Natural killer cell (primary cell): ENCODE measurements around the gene FMO1. TPM values are rescaled to one million over a fixed set of nuclear protein-coding genes. Genes with fewer than 3 reads are reported as not detected.

Source experiments
- ATAC-seq, 3 donors: fragments of 150-1000 bp in 2 of 3; fragments of 200-7000 bp in 1 of 3; cut with Tn5 transposase; 1 replicate in 1 of 3; 2 replicates in 2 of 3; pipeline ENCODE4 v1.10.0; 2021; ENCODE audit warnings: mild to moderate bottlenecking in 2 of 3, moderate library complexity in 2 of 3
- DNase-seq, 2 donors: peaks; one replicate each; pipeline versions ENCODE4 v3.0.0 to v3.0.0-alpha.2; 2013 to 2021; ENCODE audit warnings: mixed read lengths in 1 of 2
- H3K27ac ChIP-seq: one replicate; pipeline ENCODE4 v1.5.1; 2013; ENCODE audit warnings: mild to moderate bottlenecking, low read length
- H3K27me3 ChIP-seq: one replicate; pipeline ENCODE4 v1.6.1; 2013; ENCODE audit warnings: low read length; ENCODE audit not compliant: control insufficient read depth, insufficient read depth
- H3K36me3 ChIP-seq: one replicate; pipeline ENCODE4 v1.6.1; 2013; ENCODE audit warnings: low read length; ENCODE audit not compliant: control insufficient read depth, insufficient read depth
- H3K4me1 ChIP-seq: one replicate; pipeline ENCODE4 v1.6.1; 2013; ENCODE audit warnings: low read length; ENCODE audit not compliant: control insufficient read depth, insufficient read depth
- H3K4me3 ChIP-seq: one replicate; pipeline ENCODE4 v1.5.1; 2013; ENCODE audit warnings: low read length
- H3K9me3 ChIP-seq: one replicate; pipeline ENCODE4 v1.6.1; 2013; ENCODE audit warnings: low read length; ENCODE audit not compliant: control insufficient read depth, insufficient read depth
- H3K27ac Mint-ChIP-seq, 2 donors: one replicate each; pipeline ENCODE4 v1.8.0; 2022; ENCODE audit warnings: mild to moderate bottlenecking in 2 of 2, mixed read lengths in 2 of 2, moderate library complexity in 1 of 2
- H3K27me3 Mint-ChIP-seq, 2 donors: one replicate each; pipeline ENCODE4 v1.8.0; 2022; ENCODE audit warnings: low read depth in 2 of 2, mixed read lengths in 2 of 2
- H3K36me3 Mint-ChIP-seq: one replicate; pipeline ENCODE4 v1.8.0; 2022; ENCODE audit warnings: mixed read lengths
- H3K4me1 Mint-ChIP-seq, 2 donors: one replicate each; pipeline ENCODE4 v1.8.0; 2022; ENCODE audit warnings: mixed read lengths in 2 of 2
- H3K4me3 Mint-ChIP-seq: one replicate; pipeline ENCODE4 v1.8.0; 2022; ENCODE audit warnings: mild to moderate bottlenecking, moderate library complexity, mixed read lengths
- H3K9me3 Mint-ChIP-seq, 2 donors: one replicate each; pipeline ENCODE4 v1.8.0; 2022; ENCODE audit warnings: mixed read lengths in 2 of 2
- CTCF ChIP-seq: fragments of 200-600 bp; IDR thresholded peaks from one replicate; pipeline ENCODE4 v1.8.0; 2022; ENCODE audit warnings: antibody characterized with exemption
- WGBS: methylation state at CpG from one replicate; pipeline ENCODE4 v1.1.7; 2013; ENCODE audit warnings: missing lambda C conversion rate; ENCODE audit not compliant: insufficient coverage; 5-methylcytosine and 5-hydroxymethylcytosine counted together
- intact Hi-C: fragments of 100-400 bp; cut with micrococcal nuclease; formaldehyde crosslinking; loops from one replicate; pipeline ENCODE4 v1.14.2; 2022
- total RNA-seq, 4 donors: library from RNA; stranded (reverse); fragments of 120-200 nt in 1 of 4; gene quantifications; one replicate each; pipeline versions ENCODE4 v1.2.3 to v1.2.4, GENCODE V29; 2013 to 2022

FMO1 gene
- total RNA-seq, 3 donors from 2014 or later (not counting 1 experiment from before 2014, with no cell fraction given): not detected

- intact Hi-C loops: no loop called here
- TF ChIP-seq CTCF: no peak
- peaks cover 5 to 11% of the 10 kb centered on the region in 2 donors for H3K4me1 Mint-ChIP-seq
- Histone ChIP-seq H3K4me1 (peaks cover 11% of the 10 kb centered on the region), H3K4me3 (peak overlapping the region; percentile 14), H3K36me3 (no peaks in the 10 kb centered on the region), H3K27ac (no peak overlapping the region), H3K27me3 (peaks cover 5% of the 10 kb centered on the region), H3K9me3 (no peaks in the 10 kb centered on the region)
- no peak overlapping the region for H3K27ac Mint-ChIP-seq
- H3K27me3 Mint-ChIP-seq: peaks cover 36 to 43% of the 10 kb centered on the region in 2 donors
- H3K9me3 Mint-ChIP-seq: no peaks in the 10 kb centered on the region
- ATAC-seq: peak in 2 of 3 donors; percentile 41 to 44
- H3K36me3 Mint-ChIP-seq: no peaks in the 10 kb centered on the region
- H3K4me3 Mint-ChIP-seq: peak overlapping the region; percentile 61
- peak in 1 of 2 donors; percentile 28 for DNase-seq
- 9% methylated on average over 34 of the region's 34 CpGs for WGBS
Observed at GRCh38 chr1:171251042-171251951, 3.0 kb downstream of the FMO1 start.

- 24% methylated on average over 4 of the region's 6 CpGs for WGBS
- intact Hi-C loops: no loop called here
- Histone ChIP-seq H3K36me3 (no peaks in the 10 kb centered on the region), H3K27ac (no peak overlapping the region), H3K4me3 (no peak overlapping the region), H3K9me3 (no peaks in the 10 kb centered on the region), H3K27me3 (peaks cover 5% of the 10 kb centered on the region), H3K4me1 (peaks cover 11% of the 10 kb centered on the region)
- ATAC-seq (no peak), DNase-seq (no peak)
- H3K27me3 Mint-ChIP-seq: peaks cover 36% of the 10 kb centered on the region in 2 donors
- TF ChIP-seq CTCF: no peak
- no peak overlapping the region for H3K27ac Mint-ChIP-seq
- no peaks in the 10 kb centered on the region for H3K36me3 Mint-ChIP-seq
- no peak overlapping the region for H3K4me3 Mint-ChIP-seq
- H3K9me3 Mint-ChIP-seq: no peaks in the 10 kb centered on the region
- H3K4me1 Mint-ChIP-seq: peaks cover 5 to 11% of the 10 kb centered on the region in 2 donors
Observed at GRCh38 chr1:171251952-171252300, 3.6 kb downstream of the FMO1 start.

GRCh38 chr1:171252482-171252881 lies 4.2 kb downstream of the FMO1 start:
- H3K27me3 ChIP-seq: peaks cover 5% of the 10 kb centered on the region
- intact Hi-C loops: no loop called here
- no peak overlapping the region for H3K4me3 ChIP-seq
- no peaks in the 10 kb centered on the region for H3K36me3 ChIP-seq
- 31% methylated on average over 5 of the region's 5 CpGs for WGBS
- TF ChIP-seq CTCF: no peak
- Mint-ChIP-seq H3K4me3 (no peak overlapping the region), H3K27me3 (peaks cover 31 to 38% of the 10 kb centered on the region in 2 donors), H3K4me1 (peaks cover 5 to 11% of the 10 kb centered on the region in 2 donors), H3K36me3 (no peaks in the 10 kb centered on the region), H3K9me3 (no peaks in the 10 kb centered on the region), H3K27ac (no peak overlapping the region)
- DNase-seq (no peak), ATAC-seq (no peak)
- H3K27ac ChIP-seq: no peak overlapping the region
- H3K9me3 ChIP-seq: no peaks in the 10 kb centered on the region
- H3K4me1 ChIP-seq: peaks cover 11% of the 10 kb centered on the region
